Cardiac fibroblast (primary cell): Measurements from ENCODE around the gene MAN1C1.

Source experiments
- DNase-seq, 2 donors: peaks; one replicate each; pipeline versions ENCODE4 v3.0.0 to v3.0.0-alpha.2; 2010; ENCODE audit warnings: low read depth in 2 of 2
- H3K4me3 ChIP-seq, 2 donors: replicated peaks in 1 of 2; 1 replicate in 1 of 2; 2 replicates in 1 of 2; pipeline ENCODE4 v1.5.1; 2011; ENCODE audit warnings: low read depth in 2 of 2, low read length in 2 of 2, mild to moderate bottlenecking in 2 of 2, moderate library complexity in 1 of 2
- TF ChIP-seq, protein P1 (sequence below): IDR thresholded peaks from one replicate; pipeline ENCODE4 v1.5.1; 2011; ENCODE audit warnings: low read depth, mild to moderate bottlenecking, low read length, inconsistent platforms

The MAN1C1 gene

GRCh38 chr1:25620211-25620610, 3.6 kb downstream of the MAN1C1 start:
- peak overlapping the region in 1 of 2 donors; percentile 28 for H3K4me3 ChIP-seq
- DNase-seq = no peak
- TF ChIP-seq, protein P1, sequence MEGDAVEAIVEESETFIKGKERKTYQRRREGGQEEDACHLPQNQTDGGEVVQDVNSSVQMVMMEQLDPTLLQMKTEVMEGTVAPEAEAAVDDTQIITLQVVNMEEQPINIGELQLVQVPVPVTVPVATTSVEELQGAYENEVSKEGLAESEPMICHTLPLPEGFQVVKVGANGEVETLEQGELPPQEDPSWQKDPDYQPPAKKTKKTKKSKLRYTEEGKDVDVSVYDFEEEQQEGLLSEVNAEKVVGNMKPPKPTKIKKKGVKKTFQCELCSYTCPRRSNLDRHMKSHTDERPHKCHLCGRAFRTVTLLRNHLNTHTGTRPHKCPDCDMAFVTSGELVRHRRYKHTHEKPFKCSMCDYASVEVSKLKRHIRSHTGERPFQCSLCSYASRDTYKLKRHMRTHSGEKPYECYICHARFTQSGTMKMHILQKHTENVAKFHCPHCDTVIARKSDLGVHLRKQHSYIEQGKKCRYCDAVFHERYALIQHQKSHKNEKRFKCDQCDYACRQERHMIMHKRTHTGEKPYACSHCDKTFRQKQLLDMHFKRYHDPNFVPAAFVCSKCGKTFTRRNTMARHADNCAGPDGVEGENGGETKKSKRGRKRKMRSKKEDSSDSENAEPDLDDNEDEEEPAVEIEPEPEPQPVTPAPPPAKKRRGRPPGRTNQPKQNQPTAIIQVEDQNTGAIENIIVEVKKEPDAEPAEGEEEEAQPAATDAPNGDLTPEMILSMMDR = no peak

- no peak overlapping the region for H3K4me3 ChIP-seq
- TF ChIP-seq, protein P1 = no peak
- no peak for DNase-seq
Observed at GRCh38 chr1:25620701-25621350, 4.2 kb downstream of the MAN1C1 start.

- TF ChIP-seq, protein P1 = no peak
- H3K4me3 ChIP-seq = no peak overlapping the region
- no peak for DNase-seq
Observed at GRCh38 chr1:25621876-25622275, 5.3 kb downstream of the MAN1C1 start.

DNA sequence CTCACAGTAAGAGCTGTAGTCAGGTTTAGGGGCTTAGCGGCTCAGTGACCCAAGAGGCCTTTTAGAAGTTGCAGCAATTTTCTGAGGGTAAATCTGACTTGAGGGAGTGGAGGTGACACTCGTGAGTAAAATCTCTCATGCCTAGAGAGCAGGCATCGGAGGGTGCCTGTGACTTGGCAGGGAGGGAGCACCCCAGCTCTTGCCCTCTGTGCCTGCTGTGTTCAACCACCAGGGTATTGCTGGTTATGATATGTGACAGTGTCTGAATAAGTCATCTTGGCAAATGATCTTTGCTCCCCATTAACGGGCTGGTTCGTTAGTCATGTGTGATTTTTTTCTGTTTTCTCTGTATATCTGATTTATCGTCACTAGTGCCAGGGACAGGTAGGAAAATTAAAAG, 5.9 kb downstream of the MAN1C1 start:
- no peak overlapping the region for H3K4me3 ChIP-seq
- DNase-seq = no peak
- TF ChIP-seq, protein P1 = no peak

- TF ChIP-seq, protein P1 = no peak
- no peak overlapping the region for H3K4me3 ChIP-seq
- DNase-seq = no peak
Observed at GRCh38 chr1:25623007-25623406, 6.4 kb downstream of the MAN1C1 start.

GRCh38 chr1:25623731-25624130, 7.1 kb downstream of the MAN1C1 start:
- H3K4me3 ChIP-seq = no peak overlapping the region
- TF ChIP-seq, protein P1 = no peak
- no peak for DNase-seq

DNA sequence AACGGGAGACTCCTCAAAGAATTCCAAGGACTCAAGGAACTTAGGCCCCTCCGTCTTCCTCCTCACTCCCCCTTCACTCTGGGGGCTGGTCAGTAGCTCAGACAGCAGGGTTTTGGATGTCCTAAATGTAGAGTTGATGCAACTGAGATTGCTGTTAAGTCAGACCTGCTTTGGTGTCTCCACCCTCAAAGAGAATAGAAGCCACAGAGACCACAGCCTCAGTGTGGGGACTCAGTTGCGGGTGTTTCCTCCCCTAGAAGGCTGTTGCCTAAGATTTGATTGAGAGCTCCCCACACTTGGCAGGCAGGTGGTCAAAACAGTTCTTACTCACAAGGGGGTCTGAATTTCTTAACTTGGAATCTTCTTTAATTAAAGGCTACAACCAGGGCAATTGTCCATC, 7.6 kb downstream of the MAN1C1 start:
- DNase-seq = no peak
- TF ChIP-seq, protein P1 = no peak
- no peak overlapping the region for H3K4me3 ChIP-seq
